Endothelial cell of hepatic sinusoid (primary cell): ENCODE measurements around the gene TLCD1.

ENCODE experiments used
- in situ Hi-C: cut with HindIII; loops from 2 replicates; pipeline ENCODE4 v1.10.0; 2017; ENCODE audit warnings: low sequenced_read_pairs

Gene TLCD1

DNA sequence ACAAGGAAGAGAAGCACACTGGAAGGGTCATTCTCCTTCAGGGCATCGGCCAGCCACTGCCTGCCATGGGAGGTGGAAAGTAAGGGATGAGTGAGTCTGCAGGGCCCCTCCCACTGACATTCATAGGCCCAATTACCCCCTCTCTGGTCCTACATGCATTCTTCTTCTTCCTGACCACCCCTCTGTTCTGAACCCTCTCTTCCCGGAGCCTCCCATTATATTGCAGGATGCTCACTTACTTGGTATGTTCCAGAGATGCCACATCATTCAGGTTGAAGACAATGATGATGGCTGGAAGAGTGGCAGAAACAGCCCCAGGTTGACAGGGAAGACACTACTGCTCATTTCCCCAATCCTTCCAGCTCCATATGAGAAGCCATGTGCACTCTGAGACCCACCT, 10.8 kb downstream of the TLCD1 start:
- in situ Hi-C loops, result no loop called here

DNA sequence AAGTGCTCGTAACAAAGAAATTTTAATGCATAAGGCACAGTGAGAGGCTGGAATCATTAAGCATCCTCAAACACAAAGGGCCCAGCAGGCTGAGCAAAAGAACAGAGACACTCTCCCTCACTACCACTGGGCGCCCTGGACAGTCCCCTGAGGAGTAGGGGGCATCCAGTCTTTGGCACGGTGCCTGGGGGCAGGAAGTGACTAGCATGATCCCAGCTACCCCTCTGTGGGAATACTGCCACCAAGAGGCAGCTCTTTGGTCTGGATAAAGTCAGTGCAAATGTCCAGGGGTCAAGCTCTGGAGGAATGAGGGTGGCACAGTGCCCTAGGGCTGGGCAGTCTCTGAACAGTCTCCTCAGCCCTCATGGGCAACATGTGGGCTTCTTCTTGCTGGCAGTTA, 11.8 kb downstream of the TLCD1 start:
- in situ Hi-C loops, result no loop called here

DNA sequence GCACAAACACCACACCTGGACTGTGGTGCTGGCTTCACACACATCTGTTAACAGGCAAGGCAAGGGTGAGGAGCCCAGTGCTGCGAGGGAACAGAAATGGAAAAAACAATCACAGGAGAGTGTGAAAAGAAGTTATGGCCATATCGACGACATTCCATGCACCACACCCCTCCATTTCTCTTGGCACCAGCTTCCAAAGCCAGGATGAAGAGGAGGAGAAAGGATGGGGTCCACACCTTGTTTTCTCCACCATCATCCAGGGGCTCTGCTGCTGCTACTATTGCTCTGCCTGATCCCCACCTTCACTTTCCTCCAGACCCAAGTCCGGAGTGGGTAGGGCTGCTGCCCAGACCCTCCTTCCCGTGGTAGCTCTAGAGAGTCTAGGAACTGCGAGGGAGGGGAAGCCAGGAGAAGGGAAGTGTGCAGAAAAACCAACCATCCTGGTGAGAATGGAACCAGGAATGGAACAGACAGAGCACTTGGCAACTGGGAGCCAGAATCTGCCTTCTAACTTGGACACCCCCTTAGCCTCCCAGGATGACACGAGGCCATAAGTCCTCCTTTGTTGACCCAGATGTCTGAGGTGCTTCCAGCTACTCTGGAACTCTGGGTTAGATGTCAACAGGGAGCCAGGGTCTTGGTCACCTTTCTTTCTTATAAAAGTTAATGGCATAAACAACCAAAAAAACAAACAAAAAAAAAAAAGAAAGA, 13.2 kb downstream of the TLCD1 start:
- in situ Hi-C loops, result no loop called here

DNA sequence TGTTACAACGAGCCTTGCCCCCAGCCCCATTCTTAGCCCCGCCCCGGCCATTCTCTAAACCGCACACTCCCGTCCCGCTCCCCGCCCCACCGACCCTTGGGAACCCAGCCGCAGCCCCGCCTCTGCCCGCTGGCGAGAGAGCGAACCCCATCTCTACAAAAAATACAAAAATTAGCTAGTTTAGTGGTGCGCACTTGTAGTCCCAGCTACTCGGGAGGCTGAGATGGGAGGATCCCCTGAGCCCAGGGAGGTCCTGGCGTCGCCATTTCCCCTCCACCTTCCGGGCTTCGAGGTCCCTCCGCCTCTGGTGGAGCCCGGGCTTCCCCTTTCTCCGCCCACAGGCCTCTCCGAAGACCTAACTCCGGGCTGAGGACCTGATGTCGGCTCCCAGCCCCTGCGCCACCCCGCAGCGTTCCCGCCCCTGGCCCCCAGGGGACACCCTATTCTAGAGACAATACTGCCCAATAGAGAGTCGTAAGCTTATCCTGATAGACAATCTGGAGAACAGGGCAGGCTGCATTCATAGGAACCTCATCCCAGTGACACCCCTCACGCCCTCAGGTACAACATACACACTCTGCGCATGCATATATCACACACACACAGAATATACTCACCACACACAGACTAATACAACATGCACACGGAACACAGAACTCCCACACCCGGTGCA, 13.9 kb downstream of the TLCD1 start:
- in situ Hi-C loops, result no loop called here

DNA sequence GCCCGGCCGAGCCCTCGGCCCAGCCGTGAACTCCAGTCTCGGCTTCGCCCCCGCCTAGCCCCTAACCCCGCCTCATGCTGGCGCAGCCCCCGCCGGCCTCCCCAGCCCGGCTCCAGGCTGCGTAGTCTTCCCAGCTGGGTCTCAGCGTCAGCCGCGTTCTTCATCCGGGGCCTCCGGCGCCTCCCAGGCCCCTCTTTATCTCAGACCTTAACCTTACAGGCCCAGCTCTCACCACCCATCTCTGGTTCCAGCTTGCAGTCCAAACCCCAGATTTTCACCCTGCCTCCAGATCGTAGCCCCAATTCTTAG, 14.4 kb downstream of the TLCD1 start, which contains the start of gene PROCA1:
Gene PROCA1, minus strand, starts transcription at position 166 of the 309 bp plus-strand sequence. CDS start 228 bp downstream, outside the sequence.
- in situ Hi-C loops, result no loop called here

DNA sequence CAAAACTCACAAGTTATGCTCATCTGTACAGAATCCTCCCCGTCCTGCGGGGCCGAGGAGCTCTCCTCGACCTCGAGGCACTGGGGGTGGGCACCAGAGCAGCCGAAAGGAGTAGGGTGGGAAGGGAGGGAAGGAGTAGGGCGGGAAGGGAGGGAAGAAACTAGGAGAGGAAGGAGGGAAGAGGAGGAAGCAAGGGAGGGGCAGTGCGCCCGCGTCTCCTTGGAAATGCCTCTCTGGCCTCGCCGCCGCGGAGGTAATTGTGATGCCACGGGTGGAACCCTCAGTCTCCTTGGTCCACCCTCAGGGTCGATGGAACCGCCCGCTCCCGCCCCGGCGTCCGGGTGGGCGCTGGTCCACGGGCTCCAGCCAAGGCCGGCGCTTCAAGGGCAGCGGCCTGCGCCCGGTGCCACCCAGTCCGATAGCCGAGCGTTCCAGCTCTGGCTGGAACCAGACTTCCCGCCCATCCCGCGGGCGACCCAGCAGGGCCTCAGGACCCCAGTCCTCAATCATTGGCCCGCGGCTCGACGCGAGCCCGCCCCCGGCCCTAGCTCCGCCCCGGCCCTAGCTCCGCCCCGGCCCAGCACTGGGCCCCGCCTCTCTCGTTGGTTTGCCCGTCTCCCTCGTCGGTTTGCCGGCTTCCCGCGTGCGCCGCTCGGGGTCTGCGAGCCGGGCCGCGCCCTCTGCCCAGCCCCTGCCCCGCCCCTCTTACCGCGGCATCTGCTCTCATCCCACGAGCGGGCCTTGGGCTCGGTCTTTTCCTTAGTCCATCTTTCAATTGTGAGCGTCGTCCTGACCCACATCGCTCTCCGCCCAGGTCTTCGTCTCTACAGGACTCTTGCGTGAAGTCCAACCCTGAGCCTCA, 14.9 kb downstream of the TLCD1 start:
- in situ Hi-C loops, result no loop called here

DNA sequence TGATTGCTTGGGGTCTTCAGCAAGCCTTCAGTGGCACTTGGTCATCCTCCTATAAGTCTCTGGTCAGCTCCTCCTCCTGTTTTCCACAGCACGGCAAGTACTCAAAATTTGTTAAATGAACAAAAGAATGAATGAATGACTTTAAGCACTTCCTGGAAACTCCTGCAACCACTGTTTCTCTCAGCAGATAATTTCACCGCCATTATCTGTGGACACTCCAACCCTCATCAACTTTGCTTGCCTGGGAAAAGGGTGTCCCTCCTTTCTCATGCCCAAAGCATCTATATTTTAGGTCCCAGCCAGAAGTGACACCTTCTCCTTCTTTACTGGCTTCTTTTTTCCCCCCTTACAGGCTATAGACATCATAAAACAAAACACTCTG, 18.7 kb downstream of the TLCD1 start:
- in situ Hi-C loops, result no loop called here

DNA sequence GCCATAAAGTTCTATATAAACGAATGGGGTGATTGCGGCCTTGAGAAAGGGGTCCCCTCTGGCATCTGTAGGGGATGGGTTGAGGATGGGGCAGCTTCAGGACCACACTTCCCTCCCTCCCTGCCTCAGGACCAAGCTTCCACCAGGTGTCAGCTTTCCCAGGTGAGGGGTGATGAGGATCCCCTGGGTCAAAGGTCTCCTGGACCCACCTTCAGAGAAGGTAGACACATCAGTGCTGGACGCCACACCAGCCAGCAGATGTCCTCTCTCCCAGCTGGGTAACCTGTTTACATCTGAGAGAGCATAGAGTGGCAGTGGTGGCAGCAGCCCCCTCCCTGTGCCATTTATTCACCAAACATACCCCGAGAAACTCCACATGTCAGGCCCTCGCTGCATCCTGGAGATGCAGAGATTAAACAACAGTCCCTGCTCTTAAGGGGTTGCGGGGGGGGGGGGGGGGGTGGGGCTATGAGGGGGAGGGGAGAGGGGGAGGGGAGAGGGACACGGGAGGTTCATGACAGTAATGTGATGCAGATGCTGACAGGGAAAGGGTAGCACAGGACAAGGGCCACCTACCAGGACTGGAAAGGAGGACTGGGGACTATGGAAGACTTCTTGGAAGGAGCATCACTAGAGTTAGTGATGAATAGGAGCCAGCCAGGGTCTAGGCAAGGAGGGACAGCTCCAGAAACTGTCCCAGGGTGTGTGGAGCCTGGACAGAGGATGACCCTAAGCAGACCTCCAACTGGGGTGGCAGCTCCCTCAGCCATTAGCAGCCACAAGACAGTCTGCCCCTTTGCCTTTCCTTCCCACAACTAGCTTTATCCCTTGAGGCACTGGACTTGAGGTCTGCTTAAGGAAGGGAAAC, 19.3 kb downstream of the TLCD1 start:
- in situ Hi-C loops, result no loop called here

DNA sequence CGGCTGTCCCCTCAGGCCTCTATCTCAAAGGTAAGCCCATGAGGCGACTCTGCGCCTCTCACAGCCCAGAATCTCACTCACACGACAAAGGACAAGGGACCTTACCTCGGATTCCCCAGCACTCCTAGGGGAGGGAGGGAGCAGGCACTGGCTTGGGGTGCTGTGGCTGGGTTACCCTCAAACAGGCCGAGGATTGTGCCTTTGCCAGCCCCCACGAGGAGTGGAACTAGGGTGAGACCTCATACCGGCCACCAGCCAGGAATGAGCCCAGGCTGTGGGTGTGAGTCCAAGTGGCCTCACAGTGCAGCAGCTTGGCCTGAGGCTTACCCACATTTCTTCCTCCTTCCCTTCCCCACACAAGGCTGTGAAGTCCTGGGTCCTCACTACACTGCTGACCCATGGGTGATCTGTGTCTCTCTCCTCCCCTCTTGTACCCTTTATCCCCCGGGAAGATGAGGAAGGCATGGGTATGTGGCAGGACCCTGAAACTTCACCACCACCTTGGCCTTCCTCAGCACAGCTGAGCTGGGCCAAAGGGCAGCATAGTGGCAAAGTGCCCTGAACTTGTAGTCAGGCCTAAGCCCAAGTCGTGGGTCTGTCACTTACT, 20.2 kb downstream of the TLCD1 start:
- in situ Hi-C loops, result no loop called here

DNA sequence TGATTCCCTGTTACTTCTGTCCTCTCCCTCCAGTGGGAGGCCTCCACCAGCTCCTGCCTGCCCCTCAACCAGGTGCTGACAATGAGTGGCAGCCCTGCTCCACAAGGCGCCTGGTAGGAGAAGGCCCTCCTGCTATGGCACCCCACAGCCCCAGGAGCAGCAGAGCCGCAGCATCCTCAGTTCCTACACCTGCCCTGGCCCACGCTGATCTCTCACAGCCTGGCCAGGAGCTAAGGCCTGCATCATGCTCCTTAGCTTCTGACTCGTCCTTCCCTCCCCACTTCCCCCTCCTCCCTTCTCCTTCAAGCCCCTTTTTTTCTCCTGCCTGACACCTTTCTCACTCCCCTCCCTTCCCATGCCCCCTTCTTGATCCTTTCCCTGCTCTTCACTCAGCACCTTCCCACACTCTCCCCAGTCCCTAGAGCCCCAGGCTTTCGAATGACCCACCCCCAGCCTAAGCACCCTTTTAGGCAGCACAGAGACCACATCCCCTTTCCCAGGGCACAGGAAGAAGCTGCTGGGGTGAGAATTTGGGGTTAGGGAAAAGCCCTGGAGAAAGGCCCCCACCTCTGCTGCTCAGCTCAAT, 20.9 kb downstream of the TLCD1 start:
- in situ Hi-C loops, result no loop called here

DNA sequence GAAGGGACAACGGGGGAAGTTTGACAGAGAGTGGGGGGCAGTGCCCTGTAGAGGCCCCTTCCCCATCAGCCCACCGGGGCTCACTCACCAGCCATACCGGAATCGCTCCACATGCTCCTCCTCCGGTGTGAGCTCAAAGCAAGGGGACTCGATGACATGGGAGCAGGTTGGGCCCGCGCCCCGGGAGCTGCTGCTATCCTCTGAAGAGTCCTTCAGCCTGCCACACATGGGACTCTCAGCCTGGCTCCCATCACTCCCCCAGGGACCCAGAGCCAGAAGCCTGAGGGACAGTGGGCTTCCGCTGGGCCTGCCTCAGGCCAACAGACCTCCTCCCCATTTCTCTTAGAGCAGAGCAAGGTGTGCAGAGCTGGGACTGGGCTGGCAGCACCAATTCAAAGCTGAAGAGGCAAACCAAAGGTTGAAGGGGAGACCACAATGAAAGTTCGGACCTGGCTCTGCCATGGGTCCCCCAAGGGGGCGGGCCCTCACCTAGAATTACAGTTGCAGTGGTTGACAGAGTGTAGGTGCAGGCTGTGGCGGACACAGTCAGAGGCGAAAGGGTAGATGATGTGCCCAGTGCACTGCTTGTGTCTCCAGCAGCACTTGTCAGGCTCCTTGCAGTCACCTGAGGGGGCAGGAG, 21.7 kb downstream of the TLCD1 start:
- in situ Hi-C loops, result no loop called here

DNA sequence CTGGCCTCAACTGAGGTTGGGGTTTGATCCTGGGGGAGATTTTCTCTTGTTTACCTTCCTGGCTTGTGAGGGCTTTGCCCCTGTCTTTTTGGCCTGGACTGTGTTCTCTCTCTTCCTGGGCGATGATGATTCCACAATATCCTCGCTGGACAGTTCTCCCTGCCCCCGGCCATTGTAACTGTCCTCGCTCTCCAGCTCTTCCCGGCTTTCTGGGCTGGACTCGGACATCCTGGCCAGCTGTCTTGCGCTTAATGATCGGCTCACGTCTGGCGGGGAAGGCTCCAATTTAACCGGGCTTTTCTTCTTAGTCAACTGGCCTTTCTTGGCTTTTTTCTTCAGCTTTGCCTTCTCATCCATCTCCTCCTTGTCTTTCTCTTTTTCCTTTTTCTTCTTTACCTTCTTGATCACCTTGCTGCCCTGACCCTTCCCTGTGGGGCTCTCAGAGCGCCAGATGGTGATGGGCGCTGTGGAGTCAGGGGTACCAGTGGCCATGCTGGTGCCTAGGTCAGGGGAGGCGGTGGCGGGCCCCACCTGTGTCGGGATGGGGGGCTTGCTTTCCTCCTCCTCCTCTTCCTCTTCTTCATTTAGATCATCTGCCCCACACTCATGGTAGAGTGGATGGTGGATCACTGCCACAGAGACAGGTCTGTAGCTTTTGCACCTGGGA, 22.3 kb downstream of the TLCD1 start:
- in situ Hi-C loops, result no loop called here

DNA sequence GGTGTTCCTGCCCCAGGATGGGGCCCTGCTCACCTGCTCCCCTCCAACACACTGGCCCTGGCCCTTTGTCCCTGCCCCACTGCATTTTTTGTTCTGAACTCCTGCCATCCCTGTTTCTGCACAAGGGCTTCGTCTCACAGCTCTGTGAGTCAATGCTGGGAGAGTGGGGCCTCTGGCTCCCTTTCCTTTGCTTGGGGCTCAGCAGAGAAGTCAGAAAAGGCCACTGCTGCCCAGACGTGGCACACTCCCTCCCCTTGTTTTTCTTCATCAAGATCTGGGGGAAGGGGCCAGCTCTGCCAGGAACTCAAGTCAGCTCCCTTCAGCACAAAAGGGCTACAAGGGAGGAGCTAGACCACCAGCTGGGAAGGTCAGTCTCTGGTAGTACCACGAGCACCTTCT, 23.3 kb downstream of the TLCD1 start:
- in situ Hi-C loops, result no loop called here

DNA sequence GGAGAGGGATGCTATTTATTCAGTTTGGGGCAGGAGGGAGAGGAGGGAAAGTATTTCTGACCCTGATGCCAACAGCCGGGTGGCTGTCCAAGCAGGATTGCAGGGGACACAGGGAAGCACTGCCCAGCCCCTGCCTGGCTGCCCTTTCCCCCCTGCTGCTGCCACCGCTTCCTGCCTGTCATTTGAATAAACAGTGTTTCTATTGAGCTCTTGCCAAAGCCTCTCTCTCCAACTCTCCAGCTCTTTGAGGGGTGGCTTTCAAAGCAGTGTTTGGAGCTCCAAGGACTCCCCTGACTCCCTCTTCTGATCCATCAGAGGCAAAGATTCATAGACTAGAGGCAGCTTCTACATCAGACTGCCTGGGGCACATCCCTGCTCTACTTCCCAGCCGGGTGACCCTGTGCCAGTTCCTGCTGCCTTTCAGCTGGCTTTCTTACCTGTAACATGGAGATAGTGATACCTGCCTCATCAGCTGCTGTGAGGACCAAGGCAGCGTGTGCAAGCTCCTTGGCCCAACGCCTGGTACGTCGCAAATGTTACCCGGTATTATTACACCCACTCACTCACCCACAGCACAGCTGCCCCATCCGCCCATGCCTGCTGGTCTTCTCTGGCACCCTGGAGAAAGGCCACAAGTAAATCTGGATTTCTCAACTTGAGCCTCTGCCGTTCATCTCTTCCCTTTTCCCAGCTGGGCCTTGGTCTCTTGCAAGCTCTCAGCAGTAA, 23.8 kb downstream of the TLCD1 start:
- in situ Hi-C loops, result no loop called here

DNA sequence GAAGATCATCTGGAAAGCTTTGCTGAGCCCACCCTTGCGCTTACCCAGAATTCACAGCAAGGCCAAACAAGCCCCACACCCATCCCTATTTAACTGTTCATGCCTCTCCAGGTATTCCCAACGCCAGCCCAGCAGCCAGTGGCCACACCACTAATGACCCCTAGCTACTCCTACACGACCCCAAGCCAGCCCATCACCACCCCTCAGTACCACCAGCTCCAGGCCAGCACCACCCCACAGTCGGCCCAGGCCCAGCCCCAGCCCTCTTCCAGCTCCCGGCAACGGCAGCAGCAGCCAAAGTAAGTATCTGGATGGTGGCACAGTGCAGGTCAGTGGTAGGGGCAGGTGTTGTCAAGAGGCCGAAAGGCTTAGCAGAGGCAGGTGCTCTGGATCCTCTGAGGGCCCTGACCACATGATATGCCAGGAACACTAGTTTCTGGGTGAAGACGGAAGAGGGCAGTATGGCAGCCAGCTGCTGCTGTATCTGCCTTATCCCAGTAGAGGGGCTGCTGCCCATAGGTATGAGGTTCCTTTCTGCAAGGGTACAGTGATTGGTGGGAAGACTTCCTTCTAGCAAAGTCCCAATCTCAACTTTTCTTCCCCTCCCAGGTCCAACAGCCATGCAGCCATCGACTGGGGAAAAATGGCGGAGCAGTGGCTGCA, 25.1 kb downstream of the TLCD1 start:
- in situ Hi-C loops, result no loop called here

DNA sequence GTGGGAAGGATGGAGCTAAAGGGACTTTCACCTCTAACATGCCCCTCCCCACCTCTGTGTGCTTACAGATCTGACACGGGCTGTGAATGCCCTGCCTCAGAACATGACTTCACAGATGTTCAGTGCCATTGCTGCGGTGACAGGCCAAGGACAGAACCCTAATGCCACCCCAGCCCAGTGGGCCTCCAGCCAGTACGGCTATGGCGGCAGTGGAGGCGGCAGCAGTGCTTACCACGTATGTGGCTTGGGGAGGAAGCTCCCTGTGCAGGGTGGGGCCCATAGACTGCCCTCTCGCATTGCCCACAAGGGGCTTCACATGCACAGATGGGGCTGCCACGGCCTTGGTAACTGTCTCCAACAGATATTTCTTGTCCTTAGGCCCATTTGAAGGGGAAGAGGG, 25.8 kb downstream of the TLCD1 start:
- in situ Hi-C loops, result no loop called here

DNA sequence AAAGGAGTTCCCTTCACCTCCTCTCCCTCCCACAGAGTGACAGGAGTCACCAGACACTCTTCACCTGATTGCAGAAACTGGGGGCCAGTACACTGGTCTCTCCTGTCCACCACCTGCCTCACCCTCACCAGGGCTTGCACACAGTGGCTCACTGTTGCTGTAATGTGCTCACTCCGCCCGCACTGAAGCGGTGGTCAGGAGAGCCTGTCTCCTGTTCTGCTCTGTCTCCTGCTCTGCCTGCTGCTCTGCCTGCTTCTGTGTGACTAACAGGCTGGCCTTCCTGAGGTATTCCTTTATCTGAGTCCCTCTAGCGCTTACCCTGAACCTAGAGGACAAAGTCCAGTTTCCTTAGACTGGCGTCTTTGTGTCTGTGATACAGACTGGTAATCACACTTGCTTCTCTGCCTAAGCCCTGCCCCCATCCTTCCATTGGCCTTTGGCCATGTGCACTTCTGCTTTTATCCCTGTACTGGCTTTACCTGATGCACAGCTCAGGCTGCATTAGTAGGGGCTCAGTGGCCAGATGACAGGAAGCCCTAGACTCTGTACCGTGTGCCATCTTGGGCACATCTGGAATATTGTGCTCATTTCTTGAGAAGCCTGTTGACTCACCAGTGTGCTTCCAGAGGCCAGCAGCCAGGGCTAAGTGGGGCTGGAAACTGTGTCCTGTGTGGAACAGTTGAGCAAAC, 27.6 kb downstream of the TLCD1 start:
- in situ Hi-C loops, result no loop called here
